Omental fat pad (tissue), 4 donors: Measurements from ENCODE around the gene SH3TC1. TPM values are rescaled to one million over a fixed set of nuclear protein-coding genes. Genes with fewer than 3 reads are reported as not detected.

Source experiments
- ATAC-seq: fragments of 150-250 bp; one replicate; pipeline ENCODE4 v1.9.1; 2016; ENCODE audit warnings: mild to moderate bottlenecking, moderate library complexity; ENCODE audit not compliant: low FRiP score
- DNase-seq: peaks from one replicate; pipeline ENCODE4 v3.0.0-alpha.2; 2019; ENCODE audit warnings: low spot score
- CTCF ChIP-seq, 3 donors: fragments of 450-650 bp; IDR thresholded peaks; one replicate each; pipeline ENCODE4 v1.5.1; 2016 to 2017; ENCODE audit warnings: antibody characterized with exemption in 3 of 3, mild to moderate bottlenecking in 3 of 3, moderate library complexity in 2 of 3
- total RNA-seq, 4 donors: library from RNA; depleted of rRNA; stranded (reverse); fragments of >200 nt; gene quantifications; one replicate each; pipeline ENCODE4 v1.1.0, GENCODE V29; 2016

Gene SH3TC1
- total RNA-seq, 4 donors from 2014 or later = 23.0 to 70.3 (median 29.1) TPM

- DNase-seq = no peak
- no peak for ATAC-seq
- no peak for TF ChIP-seq CTCF (IDR thresholded peaks at IDR 0.05)
These were observed 20.1 kb downstream of the SH3TC1 start for GRCh38 chr4:8219236-8219635.

- DNase-seq (no peak), ATAC-seq (no peak)
- TF ChIP-seq CTCF (IDR thresholded peaks at IDR 0.05) = no peak
These were observed 21.8 kb downstream of the SH3TC1 start for GRCh38 chr4:8220661-8221450.

GRCh38 chr4:8221476-8221875, 22.4 kb downstream of the SH3TC1 start:
- ATAC-seq = no peak
- TF ChIP-seq CTCF (IDR thresholded peaks at IDR 0.05) = no peak

GRCh38 chr4:8221985-8222384, 22.9 kb downstream of the SH3TC1 start:
- DNase-seq = no peak
- TF ChIP-seq CTCF (IDR thresholded peaks at IDR 0.05) = no peak
- no peak for ATAC-seq

More at GRCh38 chr4:8221476-8221875, 22.4 kb downstream of the SH3TC1 start:
- no peak for DNase-seq

GRCh38 chr4:8222609-8223388, 23.7 kb downstream of the SH3TC1 start:
- no peak for DNase-seq
- no peak for ATAC-seq

GRCh38 chr4:8224267-8224974, 25.3 kb downstream of the SH3TC1 start:
- ATAC-seq (no peak), DNase-seq (no peak)
- no peak for TF ChIP-seq CTCF (IDR thresholded peaks at IDR 0.05)

More at GRCh38 chr4:8222609-8223388, 23.7 kb downstream of the SH3TC1 start:
- TF ChIP-seq CTCF (IDR thresholded peaks at IDR 0.05) = no peak
